B cell (primary cell): Measurements from ENCODE around the gene ZNF804B.

Experiments used
- EZH2 ChIP-seq: IDR thresholded peaks from 2 replicates; pipeline ENCODE4 v1.6.1; 2012; ENCODE audit warnings: borderline replicate concordance, low read depth, mild to moderate bottlenecking, moderate library complexity, low read length; ENCODE audit not compliant: insufficient read depth, poor library complexity, severe bottlenecking
- TF ChIP-seq, protein P1 (sequence below): fragments of 200-600 bp; IDR thresholded peaks from one replicate; pipeline ENCODE4 v1.8.0; 2022; ENCODE audit warnings: antibody characterized with exemption, mild to moderate bottlenecking

DNA sequence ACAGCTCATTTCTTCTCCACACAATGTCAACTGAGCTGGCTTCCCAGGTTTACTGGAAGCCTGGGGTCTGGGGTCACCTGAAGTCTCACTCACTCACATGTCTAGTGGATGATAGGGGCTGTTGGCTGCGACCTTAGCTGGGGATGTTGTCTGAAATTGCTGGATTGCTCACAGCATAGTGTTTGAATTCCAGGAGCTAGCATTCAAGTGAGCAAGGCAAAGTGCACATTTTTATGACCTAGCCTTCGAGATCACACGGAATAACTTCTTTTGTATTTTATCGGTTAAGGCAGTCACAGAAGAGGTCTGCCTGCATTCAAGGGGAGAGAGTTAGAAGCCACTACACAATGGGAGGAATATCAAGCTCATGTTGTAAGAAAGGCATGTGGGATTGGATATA lies 32.4 kb downstream of the ZNF804B start:
- TF ChIP-seq, protein P1, sequence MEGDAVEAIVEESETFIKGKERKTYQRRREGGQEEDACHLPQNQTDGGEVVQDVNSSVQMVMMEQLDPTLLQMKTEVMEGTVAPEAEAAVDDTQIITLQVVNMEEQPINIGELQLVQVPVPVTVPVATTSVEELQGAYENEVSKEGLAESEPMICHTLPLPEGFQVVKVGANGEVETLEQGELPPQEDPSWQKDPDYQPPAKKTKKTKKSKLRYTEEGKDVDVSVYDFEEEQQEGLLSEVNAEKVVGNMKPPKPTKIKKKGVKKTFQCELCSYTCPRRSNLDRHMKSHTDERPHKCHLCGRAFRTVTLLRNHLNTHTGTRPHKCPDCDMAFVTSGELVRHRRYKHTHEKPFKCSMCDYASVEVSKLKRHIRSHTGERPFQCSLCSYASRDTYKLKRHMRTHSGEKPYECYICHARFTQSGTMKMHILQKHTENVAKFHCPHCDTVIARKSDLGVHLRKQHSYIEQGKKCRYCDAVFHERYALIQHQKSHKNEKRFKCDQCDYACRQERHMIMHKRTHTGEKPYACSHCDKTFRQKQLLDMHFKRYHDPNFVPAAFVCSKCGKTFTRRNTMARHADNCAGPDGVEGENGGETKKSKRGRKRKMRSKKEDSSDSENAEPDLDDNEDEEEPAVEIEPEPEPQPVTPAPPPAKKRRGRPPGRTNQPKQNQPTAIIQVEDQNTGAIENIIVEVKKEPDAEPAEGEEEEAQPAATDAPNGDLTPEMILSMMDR: no peak
- no peak for TF ChIP-seq EZH2
